ENCODE results near the gene ACVRL1.

The ACVRL1 gene

DNA sequence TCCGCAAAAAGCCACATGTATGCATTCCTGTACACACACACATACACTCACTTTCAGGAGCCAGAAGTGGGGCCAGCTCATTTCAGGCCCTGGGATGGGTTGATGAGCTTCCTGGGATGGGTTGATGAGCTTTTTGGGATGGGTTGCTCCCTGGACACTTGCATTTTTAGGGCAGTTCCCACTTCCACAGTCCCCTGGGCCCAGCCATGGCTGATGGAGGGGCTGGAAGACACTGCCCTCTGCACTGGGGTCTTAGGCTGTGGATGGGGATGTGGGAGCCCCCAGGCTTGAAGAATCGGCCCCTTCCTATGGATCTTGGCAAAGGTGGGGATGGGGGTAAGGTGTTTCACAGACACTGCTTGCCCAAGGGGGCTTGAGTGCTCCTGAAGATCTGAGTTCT, 12.7 kb downstream of the ACVRL1 start:
- in situ Hi-C loops (cut with HindIII; ENCODE audit: low pct_ligation_motif_present, low sequenced_read_pairs), result no loop called here
- no peak for DNase-seq
- Histone ChIP-seq H3K27me3 (replicated peaks) (no peaks in the 10 kb centered on the region), H3K4me3 (ENCODE audit: low read depth, low read length) (no peak overlapping the region), H3K27ac (no peak overlapping the region), H3K36me3 (replicated peaks) (no peaks in the 10 kb centered on the region)
- TF ChIP-seq, protein P1, sequence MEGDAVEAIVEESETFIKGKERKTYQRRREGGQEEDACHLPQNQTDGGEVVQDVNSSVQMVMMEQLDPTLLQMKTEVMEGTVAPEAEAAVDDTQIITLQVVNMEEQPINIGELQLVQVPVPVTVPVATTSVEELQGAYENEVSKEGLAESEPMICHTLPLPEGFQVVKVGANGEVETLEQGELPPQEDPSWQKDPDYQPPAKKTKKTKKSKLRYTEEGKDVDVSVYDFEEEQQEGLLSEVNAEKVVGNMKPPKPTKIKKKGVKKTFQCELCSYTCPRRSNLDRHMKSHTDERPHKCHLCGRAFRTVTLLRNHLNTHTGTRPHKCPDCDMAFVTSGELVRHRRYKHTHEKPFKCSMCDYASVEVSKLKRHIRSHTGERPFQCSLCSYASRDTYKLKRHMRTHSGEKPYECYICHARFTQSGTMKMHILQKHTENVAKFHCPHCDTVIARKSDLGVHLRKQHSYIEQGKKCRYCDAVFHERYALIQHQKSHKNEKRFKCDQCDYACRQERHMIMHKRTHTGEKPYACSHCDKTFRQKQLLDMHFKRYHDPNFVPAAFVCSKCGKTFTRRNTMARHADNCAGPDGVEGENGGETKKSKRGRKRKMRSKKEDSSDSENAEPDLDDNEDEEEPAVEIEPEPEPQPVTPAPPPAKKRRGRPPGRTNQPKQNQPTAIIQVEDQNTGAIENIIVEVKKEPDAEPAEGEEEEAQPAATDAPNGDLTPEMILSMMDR (IDR thresholded peaks at IDR 0.05; ENCODE audit: low read depth, low read length, missing control alignments), result no peak

DNA sequence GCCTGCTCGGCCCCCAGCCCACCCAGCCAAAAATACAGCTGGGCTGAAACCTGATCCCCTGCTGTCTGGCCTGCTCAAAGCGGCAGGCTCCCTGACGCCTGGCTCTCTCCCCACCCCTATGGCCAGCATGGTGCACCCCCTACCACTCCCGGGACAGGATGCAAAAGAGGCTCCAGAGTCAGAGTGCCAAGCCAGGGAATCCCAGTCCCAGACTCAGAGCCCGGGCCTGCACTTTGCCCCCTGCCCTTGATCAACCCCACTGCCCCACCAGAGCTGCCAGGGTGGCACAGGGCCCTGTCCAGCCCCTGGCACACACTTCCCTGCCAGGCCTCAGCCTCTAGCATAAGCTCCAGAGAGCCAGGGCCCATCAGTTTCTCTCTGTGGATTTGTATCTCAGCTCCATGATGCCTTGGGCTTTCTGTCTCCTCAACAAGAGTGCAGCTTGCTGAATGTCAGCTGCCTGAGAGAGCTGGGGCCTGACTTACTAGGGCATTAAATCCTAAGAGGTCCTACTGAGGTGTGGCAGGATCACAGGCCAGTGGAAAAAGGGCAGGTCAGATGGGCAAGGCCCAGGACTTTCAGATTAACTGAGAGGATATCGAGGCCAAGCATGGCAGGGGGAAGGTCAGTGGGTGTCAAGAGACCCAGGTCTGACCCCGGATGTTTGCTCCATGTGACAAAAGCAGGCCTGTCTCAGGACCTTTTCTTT, 13.9 kb downstream of the ACVRL1 start:
- Histone ChIP-seq H3K27ac (no peak overlapping the region), H3K36me3 (replicated peaks) (no peaks in the 10 kb centered on the region), H3K4me3 (ENCODE audit: low read depth, low read length) (no peak overlapping the region), H3K27me3 (replicated peaks) (no peaks in the 10 kb centered on the region)
- in situ Hi-C loops (cut with HindIII; ENCODE audit: low pct_ligation_motif_present, low sequenced_read_pairs), result no loop called here
- no peak for DNase-seq
- TF ChIP-seq, protein P1 (IDR thresholded peaks at IDR 0.05; ENCODE audit: low read depth, low read length, missing control alignments), result no peak

DNA sequence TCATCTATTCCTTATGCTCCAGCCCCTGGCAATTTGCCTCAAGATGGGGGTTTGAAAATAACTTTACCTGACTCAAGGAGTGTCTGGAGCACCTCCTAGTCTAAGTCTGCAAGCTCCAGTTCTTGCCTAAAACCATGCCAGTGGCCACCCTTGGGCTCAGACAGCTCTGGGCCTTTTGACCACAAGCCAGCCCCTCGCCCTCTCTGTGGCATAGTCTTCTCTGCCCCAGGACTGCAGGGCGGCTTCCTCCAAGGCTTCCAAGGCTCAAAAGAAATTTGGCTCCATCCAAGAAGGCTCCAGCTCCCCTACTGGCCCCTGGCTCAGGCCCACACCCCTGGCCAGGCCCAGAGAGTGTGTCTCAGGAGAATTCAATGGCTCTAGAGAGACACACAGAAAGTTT, 14.8 kb downstream of the ACVRL1 start:
- H3K27me3 ChIP-seq (replicated peaks), result no peaks in the 10 kb centered on the region
- no peak for DNase-seq
- H3K27ac ChIP-seq, result no peak overlapping the region
- H3K4me3 ChIP-seq (ENCODE audit: low read depth, low read length), result no peak overlapping the region
- H3K36me3 ChIP-seq (replicated peaks), result no peaks in the 10 kb centered on the region
- TF ChIP-seq, protein P1 (IDR thresholded peaks at IDR 0.05; ENCODE audit: low read depth, low read length, missing control alignments), result no peak
- in situ Hi-C loops (cut with HindIII; ENCODE audit: low pct_ligation_motif_present, low sequenced_read_pairs), result no loop called here

DNA sequence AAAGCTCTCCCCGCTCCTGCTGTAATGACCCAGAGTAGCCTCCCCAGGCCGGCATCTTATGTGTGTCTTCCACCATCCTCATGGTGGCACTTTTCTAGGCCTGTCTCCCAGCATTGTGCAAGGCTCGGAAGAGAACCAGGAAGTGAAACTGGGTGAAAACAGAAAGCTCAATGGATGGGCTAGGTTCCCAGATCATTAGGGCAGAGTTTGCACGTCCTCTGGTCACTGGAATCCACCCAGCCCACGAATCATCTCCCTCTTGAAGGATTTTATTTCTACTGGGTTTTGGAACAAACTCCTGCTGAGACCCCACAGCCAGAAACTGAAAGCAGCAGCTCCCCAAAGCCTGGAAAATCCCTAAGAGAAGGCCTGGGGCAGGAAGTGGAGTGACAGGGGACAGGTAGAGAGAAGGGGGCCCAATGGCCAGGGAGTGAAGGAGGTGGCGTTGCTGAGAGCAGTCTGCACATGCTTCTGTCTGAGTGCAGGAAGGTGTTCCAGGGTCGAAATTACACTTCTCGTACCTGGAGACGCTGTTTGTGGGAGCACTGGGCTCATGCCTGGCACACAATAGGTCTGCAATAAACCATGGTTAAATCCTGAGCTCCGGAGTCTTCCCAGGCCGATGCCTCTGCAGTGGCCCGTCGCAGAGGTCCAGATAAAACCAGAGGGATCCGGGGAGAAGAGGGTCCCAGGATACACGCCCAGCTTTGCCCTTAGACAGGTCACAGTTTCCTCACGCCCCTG, 15.6 kb downstream of the ACVRL1 start:
- no peak overlapping the region for H3K4me3 ChIP-seq (ENCODE audit: low read depth, low read length)
- no peaks in the 10 kb centered on the region for H3K36me3 ChIP-seq (replicated peaks)
- TF ChIP-seq, protein P1 (IDR thresholded peaks at IDR 0.05; ENCODE audit: low read depth, low read length, missing control alignments), result no peak
- no peaks in the 10 kb centered on the region for H3K27me3 ChIP-seq (replicated peaks)
- in situ Hi-C loops (cut with HindIII; ENCODE audit: low pct_ligation_motif_present, low sequenced_read_pairs), result no loop called here
- H3K27ac ChIP-seq, result no peak overlapping the region
- no peak for DNase-seq

DNA sequence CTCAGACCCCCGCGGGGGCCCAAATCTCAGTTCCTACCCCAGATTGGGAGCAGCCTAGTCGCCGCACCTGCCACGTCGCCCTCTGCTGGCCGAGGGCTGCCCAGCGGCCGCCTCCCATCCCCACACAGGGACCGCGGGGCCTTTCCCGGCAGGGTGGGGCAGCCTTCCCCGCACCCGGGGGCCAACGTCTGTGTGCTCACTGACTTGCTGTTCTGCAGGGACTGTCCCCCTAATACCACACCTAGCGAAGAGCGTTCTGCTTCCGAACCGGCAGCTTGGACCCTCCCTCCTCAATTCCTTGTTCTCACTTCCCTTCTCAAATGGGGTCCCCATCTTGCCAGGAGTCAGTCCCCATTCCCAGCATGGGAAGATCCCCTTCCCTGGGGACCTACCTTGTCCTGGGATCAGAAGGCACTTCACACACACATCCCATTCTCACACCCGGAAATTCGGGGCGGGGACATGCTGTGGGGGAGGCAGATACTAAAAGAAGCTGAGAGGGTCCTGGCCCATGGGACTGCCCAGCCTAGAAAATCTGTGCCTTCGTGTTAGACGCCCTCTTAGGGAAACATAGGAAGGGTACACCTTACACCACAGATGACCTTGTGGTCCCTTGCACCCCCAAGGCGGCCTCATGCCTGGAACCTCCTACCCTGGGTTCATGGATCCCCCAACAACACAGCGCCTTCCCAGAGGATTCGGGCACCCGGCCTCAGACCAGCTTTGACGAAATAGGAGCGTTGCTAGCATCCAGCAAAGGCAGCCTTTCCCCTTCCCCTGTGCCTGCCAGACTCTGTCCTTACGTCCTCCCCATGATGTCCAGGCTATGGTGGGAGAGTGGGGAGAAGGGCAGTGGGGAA, 16.4 kb downstream of the ACVRL1 start:
- DNase-seq, result no peak
- TF ChIP-seq, protein P1 (IDR thresholded peaks at IDR 0.05; ENCODE audit: low read depth, low read length, missing control alignments), result peak; percentile 85
- in situ Hi-C loops (cut with HindIII; ENCODE audit: low pct_ligation_motif_present, low sequenced_read_pairs), result no loop called here
- Histone ChIP-seq H3K36me3 (replicated peaks) (no peaks in the 10 kb centered on the region), H3K27me3 (replicated peaks) (no peaks in the 10 kb centered on the region), H3K27ac (no peak overlapping the region), H3K4me3 (ENCODE audit: low read depth, low read length) (peak overlapping the region; percentile 12)
